HL-60 (cell line): ENCODE results near the gene PAX5.

ENCODE experiments used
- DNase-seq, 2 experiments: peaks; one replicate each; pipeline ENCODE4 v3.0.0-alpha.2; 2010 to 2020; ENCODE audit warnings: low read depth in 1 of 2, low spot score in 1 of 2
- H3K27ac ChIP-seq: fragments of 250-450 bp; sonication (Bioruptor Pico); replicated peaks from 2 replicates; pipeline ENCODE4 v1.5.1; 2020; ENCODE audit warnings: mild to moderate bottlenecking, moderate library complexity
- H3K27me3 ChIP-seq: fragments of 250-450 bp; sonication (Bioruptor Pico); 2 replicates; pipeline ENCODE4 v1.5.1; 2021; ENCODE audit warnings: mild to moderate bottlenecking, moderate library complexity; ENCODE audit not compliant: insufficient read depth, poor library complexity, severe bottlenecking
- H3K4me3 ChIP-seq: replicated peaks from 2 replicates; pipeline ENCODE4 v1.5.1; 2011; ENCODE audit warnings: mild to moderate bottlenecking, control low read depth, low read length; ENCODE audit not compliant: insufficient read depth
- CTCF ChIP-seq: IDR thresholded peaks from one replicate; pipeline ENCODE4 v1.5.1; 2011; ENCODE audit warnings: low read length, control low read depth, inconsistent platforms; ENCODE audit not compliant: insufficient read depth
- GABPA ChIP-seq: IDR thresholded peaks from 2 replicates; pipeline ENCODE4 v1.6.1; 2012; ENCODE audit warnings: low read depth
- POLR2AphosphoS5 ChIP-seq: IDR thresholded peaks from 2 replicates; pipeline ENCODE4 v1.6.1; 2012; ENCODE audit warnings: low read depth
- REST ChIP-seq: IDR thresholded peaks from 2 replicates; pipeline ENCODE4 v1.6.1; 2012; ENCODE audit warnings: low read depth; ENCODE audit not compliant: insufficient replicate concordance
- SPI1 ChIP-seq: IDR thresholded peaks from 2 replicates; pipeline ENCODE4 v1.6.1; 2012; ENCODE audit warnings: low read depth, mild to moderate bottlenecking, borderline replicate concordance

PAX5 gene

GRCh38 chr9:36897478-36897877, 136.6 kb downstream of the PAX5 start:
- no peak for DNase-seq
- TF ChIP-seq REST: no peak
- no peak for TF ChIP-seq GABPA
- no peak for TF ChIP-seq POLR2AphosphoS5
- no peak for TF ChIP-seq CTCF
- no peak for TF ChIP-seq SPI1
- no peak overlapping the region for H3K4me3 ChIP-seq
- no peak overlapping the region for H3K27ac ChIP-seq
- H3K27me3 ChIP-seq: no peaks in the 10 kb centered on the region

- no peak for DNase-seq
- no peak for TF ChIP-seq SPI1
- TF ChIP-seq REST: no peak
- TF ChIP-seq POLR2AphosphoS5: no peak
- Histone ChIP-seq H3K27me3 (no peaks in the 10 kb centered on the region), H3K27ac (no peak overlapping the region), H3K4me3 (no peak overlapping the region)
Observed at GRCh38 chr9:36897019-36897418, 137.0 kb downstream of the PAX5 start.

- no peaks in the 10 kb centered on the region for H3K27me3 ChIP-seq
- TF ChIP-seq SPI1 (no peak), REST (no peak), POLR2AphosphoS5 (no peak), CTCF (no peak), GABPA (no peak)
- no peak overlapping the region for H3K27ac ChIP-seq
- no peak overlapping the region for H3K4me3 ChIP-seq
- DNase-seq: no peak
Observed at GRCh38 chr9:36896296-36896695, 137.8 kb downstream of the PAX5 start.

GRCh38 chr9:36895744-36896260, 138.3 kb downstream of the PAX5 start:
- H3K4me3 ChIP-seq: no peak overlapping the region
- TF ChIP-seq CTCF: no peak
- no peak for TF ChIP-seq POLR2AphosphoS5
- TF ChIP-seq SPI1: no peak
- TF ChIP-seq REST: no peak
- TF ChIP-seq GABPA: no peak
- H3K27ac ChIP-seq: no peak overlapping the region
- no peak for DNase-seq
- no peaks in the 10 kb centered on the region for H3K27me3 ChIP-seq
